HepG2 (cell line): ENCODE data around the gene SRPRB. TPM values are rescaled to one million over a fixed set of nuclear protein-coding genes. Genes with fewer than 3 reads are reported as not detected.

Experiments
- ATF1 ChIP-seq: IDR thresholded peaks from 2 replicates; pipeline ENCODE4 v1.6.1; 2016; ENCODE audit warnings: mild to moderate bottlenecking, control low read depth
- KLF12 ChIP-seq: sonication (generic); formaldehyde crosslinking; IDR thresholded peaks from 2 replicates; pipeline ENCODE4 v1.4.0; 2020; ENCODE audit warnings: missing genetic modification reagents, borderline replicate concordance
- MBD4 ChIP-seq: IDR thresholded peaks from 2 replicates; pipeline ENCODE4 v1.6.1; 2012; ENCODE audit warnings: low read length, inconsistent platforms, borderline replicate concordance
- MLLT10 ChIP-seq: sonication (generic); formaldehyde crosslinking; IDR thresholded peaks from 2 replicates; pipeline ENCODE4 v1.4.0; 2020; ENCODE audit warnings: missing genetic modification reagents
- NCOR1 ChIP-seq: fragments of 200-600 bp; sonication (generic); IDR thresholded peaks from 2 replicates; pipeline ENCODE4 v1.7.0; 2017; ENCODE audit warnings: antibody characterized with exemption, low read length, borderline replicate concordance
- NFIC ChIP-seq: IDR thresholded peaks from 2 replicates; pipeline ENCODE4 v1.6.1; 2012; ENCODE audit warnings: mild to moderate bottlenecking, low read length, inconsistent platforms
- PAF1 ChIP-seq: IDR thresholded peaks from 2 replicates; pipeline ENCODE4 v1.6.1; 2016; ENCODE audit warnings: missing genetic modification reagents, missing compliant biosample characterization
- POLR2A ChIP-seq, 2 experiments: IDR thresholded peaks; 2 replicates each; pipeline ENCODE4 v1.6.1; 2011; ENCODE audit warnings: low read depth in 2 of 2, low read length in 2 of 2, mild to moderate bottlenecking in 1 of 2, moderate library complexity in 1 of 2; ENCODE audit not compliant: insufficient read depth in 1 of 2
- RAD51 ChIP-seq: fragments of 450-650 bp; IDR thresholded peaks from 2 replicates; pipeline ENCODE4 v1.6.1; 2016; ENCODE audit warnings: borderline replicate concordance
- SNAI1 ChIP-seq: sonication (generic); formaldehyde crosslinking; IDR thresholded peaks from 2 replicates; pipeline ENCODE4 v1.5.0; 2020; ENCODE audit warnings: mild to moderate bottlenecking, missing genetic modification reagents, borderline replicate concordance
- ZEB1 ChIP-seq: IDR thresholded peaks from 2 replicates; pipeline ENCODE4 v1.6.1; 2012; ENCODE audit warnings: mild to moderate bottlenecking, low read depth, inconsistent platforms; ENCODE audit not compliant: insufficient replicate concordance
- ZFP82 ChIP-seq: sonication (generic); formaldehyde crosslinking; IDR thresholded peaks from 2 replicates; pipeline ENCODE4 v1.5.1; 2020; ENCODE audit warnings: mild to moderate bottlenecking, missing genetic modification reagents, borderline replicate concordance
- ZKSCAN1 ChIP-seq: fragments of 150-350 bp; IDR thresholded peaks from 2 replicates; pipeline ENCODE4 v1.6.1; 2014; ENCODE audit warnings: low read length
- ZMYM4 ChIP-seq: sonication (generic); formaldehyde crosslinking; IDR thresholded peaks from 2 replicates; pipeline ENCODE4 v1.8.1; 2023; ENCODE audit warnings: mild to moderate bottlenecking, missing genetic modification reagents
- ZNF276 ChIP-seq: sonication (generic); formaldehyde crosslinking; IDR thresholded peaks from 2 replicates; pipeline ENCODE4 v1.4.0; 2020; ENCODE audit warnings: mild to moderate bottlenecking, low read depth, missing genetic modification reagents
- ZNF296 ChIP-seq: sonication (generic); formaldehyde crosslinking; conservative IDR thresholded peaks from 2 replicates; pipeline ENCODE4 v1.5.0; 2020; ENCODE audit warnings: mild to moderate bottlenecking, missing genetic modification reagents
- ZNF460 ChIP-seq: sonication (generic); formaldehyde crosslinking; IDR thresholded peaks from 2 replicates; pipeline ENCODE4 v1.5.1; 2020; ENCODE audit warnings: missing genetic modification reagents, mild to moderate bottlenecking, borderline replicate concordance
- ZNF570 ChIP-seq: sonication (generic); formaldehyde crosslinking; IDR thresholded peaks from 2 replicates; pipeline ENCODE4 v1.4.0; 2020; ENCODE audit warnings: mild to moderate bottlenecking, missing genetic modification reagents, borderline replicate concordance
- ZNF576 ChIP-seq: sonication (generic); formaldehyde crosslinking; IDR thresholded peaks from 2 replicates; pipeline ENCODE4 v1.4.0; 2020; ENCODE audit warnings: mild to moderate bottlenecking, missing genetic modification reagents
- ZNF841 ChIP-seq: sonication (generic); formaldehyde crosslinking; IDR thresholded peaks from 2 replicates; pipeline ENCODE4 v1.8.1; 2023; ENCODE audit warnings: missing genetic modification reagents, borderline replicate concordance
- ZNF878 ChIP-seq: sonication (generic); formaldehyde crosslinking; IDR thresholded peaks from 2 replicates; pipeline ENCODE4 v1.8.1; 2023; ENCODE audit warnings: mild to moderate bottlenecking, missing genetic modification reagents, moderate library complexity
- ZSCAN21 ChIP-seq: sonication (generic); formaldehyde crosslinking; IDR thresholded peaks from 2 replicates; pipeline ENCODE4 v1.8.0; 2022; ENCODE audit warnings: mild to moderate bottlenecking, missing genetic modification reagents, moderate library complexity, borderline replicate concordance
- polyA plus RNA-seq, 8 experiments: library from polyadenylated mRNA; depleted of rRNA in 3 of 8; stranded (reverse) in 7 of 8; unstranded in 1 of 8; fragments of >200 nt; fragmentation: Illumina TruSeq in 4 of 8; extraction: Trizol in 4 of 8; gene quantifications; 2 replicates each; pipeline versions ENCODE4 v1.2.1 to v1.2.3, GENCODE V29; 2011 to 2016; ENCODE audit warnings: low read depth in 4 of 8, missing spikeins in 1 of 8, mixed read lengths in 1 of 8; ENCODE audit not compliant: insufficient read depth in 1 of 8
- total RNA-seq, 5 experiments: library from RNA; depleted of rRNA; stranded (reverse); fragments of >200 nt; fragmentation: Illumina TruSeq; extraction: Trizol; gene quantifications; 2 replicates each; pipeline ENCODE4 v1.2.3, GENCODE V29; 2016; ENCODE audit warnings: low read depth in 1 of 5
- TF ChIP-seq, protein P1 (sequence below): sonication (generic); formaldehyde crosslinking; IDR thresholded peaks from 2 replicates; pipeline ENCODE4 v1.9.0; 2021; ENCODE audit warnings: missing genetic modification reagents, borderline replicate concordance
- TF ChIP-seq, protein P2 (sequence below): sonication (generic); formaldehyde crosslinking; IDR thresholded peaks from 2 replicates; pipeline ENCODE4 v1.8.0; 2022; ENCODE audit warnings: mild to moderate bottlenecking, missing genetic modification reagents, moderate library complexity

The SRPRB gene
- total and polyA plus RNA-seq, 2 of the 13 experiments (the other 11 are each of a cell fraction or from before 2014, with no cell fraction given) = 41.0 to 111 TPM

GRCh38 chr3:133761605-133762484, 43.8 kb upstream of the SRPRB start (continued):
- TF ChIP-seq MBD4 (peak; percentile 63; the same call in 1 of the 2 replicates), ZEB1 (no peak), ZNF878 (CRISPR knock-in tag) (0 out of 2 replicates have a peak, but pooled peaks have one; percentile 17), ZNF576 (CRISPR knock-in tag) (no peak), NCOR1 (no peak), ATF1 (CRISPR knock-in tag) (no peak), ZMYM4 (peak; percentile 16; the same call in 1 of the 2 replicates), RAD51 (no peak), KLF12 (CRISPR knock-in tag) (no peak), ZNF276 (no peak), ZFP82 (CRISPR knock-in tag) (no peak), PAF1 (CRISPR knock-in tag) (peak; percentile 69), ZNF841 (0 out of 2 replicates have a peak, but pooled peaks have one; percentile 30), MLLT10 (CRISPR knock-in tag) (no peak), ZNF296 (CRISPR knock-in tag) (no peak), SNAI1 (CRISPR knock-in tag) (no peak), ZKSCAN1 (no peak), ZSCAN21 (no peak), ZNF460 (CRISPR knock-in tag) (no peak), ZNF570 (no peak), NFIC (peak; percentile 27; the same call in 1 of the 2 replicates), POLR2A (IDR thresholded peaks at IDR 0.05; ENCODE audit: insufficient read depth in 1 of 2, low read depth in 2 of 2, low read length in 2 of 2) (peak; percentile 39 to 53)
- TF ChIP-seq, protein P1, sequence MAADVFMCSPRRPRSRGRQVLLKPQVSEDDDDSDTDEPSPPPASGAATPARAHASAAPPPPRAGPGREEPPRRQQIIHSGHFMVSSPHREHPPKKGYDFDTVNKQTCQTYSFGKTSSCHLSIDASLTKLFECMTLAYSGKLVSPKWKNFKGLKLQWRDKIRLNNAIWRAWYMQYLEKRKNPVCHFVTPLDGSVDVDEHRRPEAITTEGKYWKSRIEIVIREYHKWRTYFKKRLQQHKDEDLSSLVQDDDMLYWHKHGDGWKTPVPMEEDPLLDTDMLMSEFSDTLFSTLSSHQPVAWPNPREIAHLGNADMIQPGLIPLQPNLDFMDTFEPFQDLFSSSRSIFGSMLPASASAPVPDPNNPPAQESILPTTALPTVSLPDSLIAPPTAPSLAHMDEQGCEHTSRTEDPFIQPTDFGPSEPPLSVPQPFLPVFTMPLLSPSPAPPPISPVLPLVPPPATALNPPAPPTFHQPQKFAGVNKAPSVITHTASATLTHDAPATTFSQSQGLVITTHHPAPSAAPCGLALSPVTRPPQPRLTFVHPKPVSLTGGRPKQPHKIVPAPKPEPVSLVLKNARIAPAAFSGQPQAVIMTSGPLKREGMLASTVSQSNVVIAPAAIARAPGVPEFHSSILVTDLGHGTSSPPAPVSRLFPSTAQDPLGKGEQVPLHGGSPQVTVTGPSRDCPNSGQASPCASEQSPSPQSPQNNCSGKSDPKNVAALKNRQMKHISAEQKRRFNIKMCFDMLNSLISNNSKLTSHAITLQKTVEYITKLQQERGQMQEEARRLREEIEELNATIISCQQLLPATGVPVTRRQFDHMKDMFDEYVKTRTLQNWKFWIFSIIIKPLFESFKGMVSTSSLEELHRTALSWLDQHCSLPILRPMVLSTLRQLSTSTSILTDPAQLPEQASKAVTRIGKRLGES = no peak
- TF ChIP-seq, protein P2, sequence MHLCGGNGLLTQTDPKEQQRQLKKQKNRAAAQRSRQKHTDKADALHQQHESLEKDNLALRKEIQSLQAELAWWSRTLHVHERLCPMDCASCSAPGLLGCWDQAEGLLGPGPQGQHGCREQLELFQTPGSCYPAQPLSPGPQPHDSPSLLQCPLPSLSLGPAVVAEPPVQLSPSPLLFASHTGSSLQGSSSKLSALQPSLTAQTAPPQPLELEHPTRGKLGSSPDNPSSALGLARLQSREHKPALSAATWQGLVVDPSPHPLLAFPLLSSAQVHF = 0 out of 2 replicates have a peak, but pooled peaks have one; percentile 1
